ACC112 (cell line): ENCODE measurements around the gene TMEM86B.

Source experiments
- H2AFZ ChIP-seq: fragments of 200-600 bp; sonication (generic); one replicate; pipeline ENCODE4 v1.6.0; 2017; ENCODE audit warnings: antibody characterized with exemption, low read length; ENCODE audit not compliant: unreplicated experiment
- H3K27ac ChIP-seq: fragments of 200-600 bp; sonication (generic); 2 replicates; pipeline ENCODE4 v1.5.1; 2014; ENCODE audit warnings: low read depth, mild to moderate bottlenecking, antibody characterized with exemption, low read length, moderate library complexity
- H3K27me3 ChIP-seq: fragments of 200-600 bp; sonication (generic); 2 replicates; pipeline ENCODE4 v1.6.1; 2014; ENCODE audit warnings: mild to moderate bottlenecking, antibody characterized with exemption, low read length, moderate library complexity, mixed read lengths; ENCODE audit not compliant: insufficient read depth
- H3K36me3 ChIP-seq: fragments of 200-600 bp; sonication (generic); 2 replicates; pipeline ENCODE4 v1.6.1; 2016; ENCODE audit warnings: mild to moderate bottlenecking, antibody characterized with exemption, low read length, moderate library complexity, mixed read lengths; ENCODE audit not compliant: insufficient read depth
- H3K4me1 ChIP-seq: fragments of 200-600 bp; sonication (generic); one replicate; pipeline ENCODE4 v1.6.1; 2016; ENCODE audit warnings: low read length, mixed read lengths; ENCODE audit not compliant: insufficient read depth, unreplicated experiment, control insufficient read depth
- H3K4me3 ChIP-seq: fragments of 200-600 bp; sonication (generic); 2 replicates; pipeline ENCODE4 v1.5.1; 2014; ENCODE audit warnings: mild to moderate bottlenecking, low read depth, low read length
- H3K79me2 ChIP-seq: fragments of 200-600 bp; sonication (generic); one replicate; pipeline ENCODE4 v1.6.0; 2016; ENCODE audit warnings: low read length; ENCODE audit not compliant: control insufficient read depth, unreplicated experiment, insufficient read depth

Gene TMEM86B

GRCh38 chr19:55188625-55189024 lies 39.9 kb downstream of the TMEM86B start:
- Histone ChIP-seq H3K27me3 (0 out of 2 replicates have a peak, but pooled peaks cover 4% of the 10 kb centered on the region), H3K4me1 (no peaks in the 10 kb centered on the region), H3K79me2 (no peaks in the 10 kb centered on the region), H3K27ac (peak overlapping the region; percentile 83), H3K4me3 (no peak overlapping the region), H2AFZ (no peak overlapping the region), H3K36me3 (no peaks in the 10 kb centered on the region)

DNA sequence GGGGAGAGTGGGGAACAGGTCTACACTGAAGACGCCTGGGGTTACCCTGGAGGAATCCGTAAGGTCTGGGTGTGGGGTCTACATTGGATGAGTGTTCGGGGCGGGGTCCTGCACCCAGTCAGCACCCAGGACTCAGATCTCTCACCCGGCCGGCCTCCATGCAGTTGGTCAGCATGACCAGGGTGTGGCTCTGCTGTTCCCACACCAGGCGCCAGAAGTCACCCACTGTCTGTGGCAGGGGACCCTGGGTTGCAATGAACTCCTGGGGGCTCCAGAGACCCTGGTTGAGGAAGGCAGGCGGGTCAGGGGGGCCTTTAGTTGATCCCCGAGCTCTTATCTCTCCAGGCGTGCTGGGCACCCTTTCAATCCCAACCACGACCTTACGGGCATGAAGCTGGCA lies 42.5 kb downstream of the TMEM86B start:
- no peak overlapping the region for H3K27ac ChIP-seq
- H3K4me3 ChIP-seq = no peak overlapping the region
- no peak overlapping the region for H2AFZ ChIP-seq
- no peaks in the 10 kb centered on the region for H3K79me2 ChIP-seq
- no peaks in the 10 kb centered on the region for H3K4me1 ChIP-seq
- H3K36me3 ChIP-seq = no peaks in the 10 kb centered on the region
- H3K27me3 ChIP-seq = peaks cover 10% of the 10 kb centered on the region; the same call in 1 of the 2 replicates

GRCh38 chr19:55181740-55182139 lies 46.8 kb downstream of the TMEM86B start:
- no peaks in the 10 kb centered on the region for H3K79me2 ChIP-seq
- no peak overlapping the region for H3K4me3 ChIP-seq
- H3K36me3 ChIP-seq = no peaks in the 10 kb centered on the region
- H3K4me1 ChIP-seq = peaks cover 7% of the 10 kb centered on the region
- no peak overlapping the region for H3K27ac ChIP-seq
- peaks cover 27% of the 10 kb centered on the region for H3K27me3 ChIP-seq
- H2AFZ ChIP-seq = no peak overlapping the region

DNA sequence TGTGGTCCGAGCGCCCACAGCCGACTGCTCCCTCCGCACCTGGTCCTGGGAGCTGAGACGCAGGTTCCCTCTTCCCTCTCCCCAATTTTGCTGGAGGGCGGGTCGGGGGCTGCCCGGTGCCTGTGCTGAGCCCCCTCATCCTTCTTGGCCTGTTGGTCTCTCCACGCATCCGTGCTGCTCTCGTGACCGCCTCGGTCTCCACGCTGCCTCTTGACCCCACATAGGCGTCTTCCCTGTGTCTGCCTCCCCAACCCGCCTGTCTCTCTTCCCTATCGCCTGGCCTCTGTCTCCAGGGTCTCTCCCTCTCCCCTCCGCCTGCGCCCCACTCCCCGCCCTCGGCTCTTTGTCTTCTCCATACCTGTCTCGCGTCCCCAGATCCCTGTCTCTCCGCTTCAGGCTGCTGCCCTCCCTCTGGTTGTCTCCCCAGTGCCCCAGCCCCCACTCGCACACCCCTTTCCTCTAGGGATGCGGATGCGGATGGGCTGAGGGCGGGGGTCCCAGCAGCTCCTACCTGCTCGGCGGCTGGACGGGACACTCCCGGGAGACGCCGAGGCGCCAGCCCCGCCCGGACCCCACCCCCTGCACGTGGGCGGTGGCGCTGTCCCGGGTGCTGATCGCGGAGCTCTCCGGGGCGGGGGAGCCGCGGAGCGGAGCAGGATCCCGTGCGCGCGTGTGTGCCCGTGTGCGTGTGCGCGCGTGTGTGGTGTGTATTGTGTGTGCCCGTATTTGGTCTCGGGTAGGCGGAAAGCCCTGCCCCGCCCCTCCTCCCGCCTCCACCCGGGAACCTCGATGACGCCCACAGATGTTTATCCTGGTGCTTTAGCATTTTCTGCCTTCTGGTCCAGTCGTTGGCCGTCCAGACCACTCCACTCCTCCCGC lies 48.7 kb downstream of the TMEM86B start, which contains the start of gene SYT5:
SYT5 (minus strand) TSS at position 684 of the 879 bp plus-strand sequence. CDS start 1,248 bp downstream, outside the sequence.
- no peaks in the 10 kb centered on the region for H3K36me3 ChIP-seq
- no peak within 1 kb of the TSS for H3K27ac ChIP-seq
- H3K4me1 ChIP-seq = peaks cover 7% of the 10 kb centered on the region
- H3K4me3 ChIP-seq = peak within 1 kb of the TSS; percentile 66
- peaks cover 23% of the 10 kb centered on the region for H3K27me3 ChIP-seq
- H2AFZ ChIP-seq = no peak within 1 kb of the TSS
- H3K79me2 ChIP-seq = no peaks in the 10 kb centered on the region

DNA sequence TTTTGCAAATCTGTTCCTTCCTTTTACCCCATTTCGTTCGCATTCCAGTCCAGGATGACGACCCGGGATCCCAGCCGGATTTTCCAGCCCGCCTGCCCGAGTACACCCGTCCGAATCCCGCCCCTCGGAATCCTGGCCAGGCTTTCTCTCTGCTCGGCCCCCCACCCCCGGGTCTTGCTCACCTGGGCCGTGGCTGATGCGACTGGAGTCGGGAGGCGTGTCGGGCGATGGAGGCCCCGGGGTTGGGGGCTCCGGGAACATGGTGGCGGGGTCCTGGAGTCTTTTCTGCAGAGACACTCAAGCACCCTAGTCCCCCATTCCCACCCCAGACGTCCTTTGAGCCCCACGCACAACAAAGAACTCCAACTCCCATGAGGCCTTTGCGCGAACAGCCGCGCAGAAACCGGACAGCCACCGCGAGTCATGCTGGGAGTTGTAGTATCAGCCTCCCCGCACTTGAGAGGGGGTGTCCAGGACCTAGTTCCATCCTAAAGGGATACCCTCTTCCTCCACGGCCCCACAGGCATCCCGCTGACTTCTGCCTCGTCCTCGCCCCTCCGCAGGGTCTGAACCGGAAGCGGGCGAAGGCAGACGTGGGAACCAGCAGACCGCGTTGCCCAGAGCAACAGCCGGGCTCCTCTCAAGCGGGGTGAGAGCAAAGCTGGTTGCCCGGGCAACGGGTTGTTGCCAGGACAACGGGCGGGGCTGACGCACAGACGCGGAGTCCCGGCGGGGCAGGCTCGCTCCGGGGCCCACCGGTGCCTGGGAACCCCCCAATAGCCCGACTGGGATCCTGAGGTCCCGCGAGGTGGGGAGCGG lies 49.6 kb downstream of the TMEM86B start:
- Histone ChIP-seq H3K27ac (no peak overlapping the region), H3K79me2 (no peaks in the 10 kb centered on the region), H3K36me3 (no peaks in the 10 kb centered on the region), H3K4me1 (peaks cover 7% of the 10 kb centered on the region), H3K4me3 (peak overlapping the region; percentile 66), H3K27me3 (peaks cover 23% of the 10 kb centered on the region), H2AFZ (no peak overlapping the region)
